ENCODE results near the gene NKD2. TPM values are rescaled to one million over a fixed set of nuclear protein-coding genes. Genes with fewer than 3 reads are reported as not detected.

The NKD2 gene
- total and polyA plus RNA-seq, 2 experiments from 2014 or later, result 9.0 to 11.9 TPM

- ATAC-seq (no peak), DNase-seq (ENCODE audit: low spot score) (no peak)
- Mint-ChIP-seq H3K27ac (no peak overlapping the region), H3K9me3 (no peaks in the 10 kb centered on the region), H3K4me1 (no peaks in the 10 kb centered on the region; the same call in 2 of the 3 replicates), H3K36me3 (ENCODE audit: low read depth) (peaks cover 21% of the 10 kb centered on the region), H3K4me3 (no peak overlapping the region), H3K27me3 (ENCODE audit: insufficient read depth, low read depth, poor library complexity) (peaks cover 4% of the 10 kb centered on the region)
- TF ChIP-seq NANOG (IDR thresholded peaks at IDR 0.05; ENCODE audit: borderline replicate concordance) (no peak), POLR2AphosphoS5 (IDR thresholded peaks at IDR 0.05; ENCODE audit: low read depth) (no peak), STAT1 (IDR thresholded peaks at IDR 0.05; ENCODE audit: unreplicated experiment) (no peak), ETS1 (IDR thresholded peaks at IDR 0.05) (no peak), CTCF (conservative IDR thresholded peaks at IDR 0.05; ENCODE audit: low read depth in 2 of 2) (no peak), REST (IDR thresholded peaks at IDR 0.05; ENCODE audit: unreplicated experiment) (no peak), EZH2phosphoT487 (IDR thresholded peaks at IDR 0.05; ENCODE audit: unreplicated experiment) (no peak), ZNF114 (CRISPR knock-in tag; IDR thresholded peaks at IDR 0.05) (no peak), JUNB (IDR thresholded peaks at IDR 0.05; ENCODE audit: unreplicated experiment) (no peak), ZNF462 (CRISPR knock-in tag; IDR thresholded peaks at IDR 0.05) (no peak), EZH2 (IDR thresholded peaks at IDR 0.05; ENCODE audit: low read depth, unreplicated experiment) (no peak), ZNF331 (CRISPR knock-in tag; IDR thresholded peaks at IDR 0.05; ENCODE audit: low read depth) (no peak), CREB1 (CRISPR knock-in tag; IDR thresholded peaks at IDR 0.05; ENCODE audit: low read depth) (no peak)
- Histone ChIP-seq H3K4me2 (no peak overlapping the region), H3K27me3 (ENCODE audit: insufficient read depth) (no peaks in the 10 kb centered on the region), H4K20me1 (replicated peaks; ENCODE audit: insufficient read depth) (no peaks in the 10 kb centered on the region), H3K9me2 (ENCODE audit: insufficient read depth) (no peaks in the 10 kb centered on the region), H3K36me3 (ENCODE audit: insufficient read depth) (no peaks in the 10 kb centered on the region), H3K27ac (ENCODE audit: low read depth) (no peak overlapping the region), H2AFZ (no peak overlapping the region), H3K4me1 (ENCODE audit: insufficient read depth) (no peaks in the 10 kb centered on the region), H3K4me3 (no peak overlapping the region), H3F3A (replicated peaks; ENCODE audit: low read depth) (no peaks in the 10 kb centered on the region), H3K79me2 (replicated peaks; ENCODE audit: insufficient read depth) (no peaks in the 10 kb centered on the region)
Observed at GRCh38 chr5:1085391-1085790, 76.8 kb downstream of the NKD2 start.

Measured in GM23338 (cell line).